DOHH2 (cell line): ENCODE data around the gene HS6ST1.

Source experiments
- H3F3A ChIP-seq: fragments of 200-600 bp; sonication (generic), shearing (Covaris generic); 2 replicates; pipeline ENCODE4 v1.6.0; 2016; ENCODE audit warnings: antibody characterized with exemption, mild to moderate bottlenecking; ENCODE audit not compliant: control insufficient read depth, insufficient read depth
- H3K27ac ChIP-seq: fragments of 200-600 bp; sonication (generic); 2 replicates; pipeline ENCODE4 v1.5.1; 2014; ENCODE audit warnings: low read depth, mild to moderate bottlenecking, low read length, moderate library complexity
- H3K27me3 ChIP-seq: fragments of 200-600 bp; sonication (generic); 2 replicates; pipeline ENCODE4 v1.6.1; 2014; ENCODE audit warnings: mild to moderate bottlenecking, low read length, mixed read lengths; ENCODE audit not compliant: control insufficient read depth
- H3K36me3 ChIP-seq: fragments of 200-600 bp; sonication (generic); 2 replicates; pipeline ENCODE4 v1.6.1; 2014; ENCODE audit warnings: mild to moderate bottlenecking, low read length, moderate library complexity, mixed read lengths; ENCODE audit not compliant: control insufficient read depth
- H3K4me1 ChIP-seq: fragments of 200-600 bp; sonication (generic); 2 replicates; pipeline ENCODE4 v1.6.1; 2014; ENCODE audit warnings: mild to moderate bottlenecking, low read length, mixed read lengths; ENCODE audit not compliant: control insufficient read depth
- H3K4me2 ChIP-seq: fragments of 200-600 bp; sonication (generic); 2 replicates; pipeline ENCODE4 v1.6.0; 2014; ENCODE audit warnings: mild to moderate bottlenecking, low read length, moderate library complexity
- H3K4me3 ChIP-seq: fragments of 200-600 bp; sonication (generic); 2 replicates; pipeline ENCODE4 v1.5.1; 2014; ENCODE audit warnings: mild to moderate bottlenecking, low read length, mixed read lengths
- H3K79me2 ChIP-seq: fragments of 200-600 bp; sonication (generic); 2 replicates; pipeline ENCODE4 v1.6.1; 2014; ENCODE audit warnings: mild to moderate bottlenecking, low read length, mixed read lengths; ENCODE audit not compliant: control insufficient read depth
- H3K9me2 ChIP-seq: fragments of 200-600 bp; sonication (generic); replicated peaks from 2 replicates; pipeline ENCODE4 v1.6.1; 2014; ENCODE audit warnings: mild to moderate bottlenecking, low read length, mixed read lengths; ENCODE audit not compliant: control insufficient read depth
- H3K9me3 ChIP-seq: fragments of 200-600 bp; sonication (generic); 2 replicates; pipeline ENCODE4 v1.6.1; 2014; ENCODE audit warnings: antibody characterized with exemption, low read length, mixed read lengths; ENCODE audit not compliant: control insufficient read depth, insufficient read depth
- H4K20me1 ChIP-seq: fragments of 200-600 bp; sonication (generic); 2 replicates; pipeline ENCODE4 v1.6.0; 2014; ENCODE audit warnings: low read depth, mild to moderate bottlenecking, antibody characterized with exemption, low read length, moderate library complexity; ENCODE audit not compliant: control insufficient read depth, insufficient read depth
- CTCF ChIP-seq: fragments of 200-600 bp; sonication (generic); IDR thresholded peaks from one replicate; pipeline ENCODE4 v1.5.1; 2014; ENCODE audit warnings: antibody characterized with exemption, mild to moderate bottlenecking, low read depth, low read length; ENCODE audit not compliant: poor library complexity, severe bottlenecking
- EZH2phosphoT487 ChIP-seq: fragments of 200-600 bp; sonication (generic); IDR thresholded peaks from 2 replicates; pipeline ENCODE4 v1.6.1; 2017; ENCODE audit warnings: borderline replicate concordance, mild to moderate bottlenecking, antibody characterized with exemption, low read length, moderate library complexity, mixed read lengths

Gene HS6ST1

DNA sequence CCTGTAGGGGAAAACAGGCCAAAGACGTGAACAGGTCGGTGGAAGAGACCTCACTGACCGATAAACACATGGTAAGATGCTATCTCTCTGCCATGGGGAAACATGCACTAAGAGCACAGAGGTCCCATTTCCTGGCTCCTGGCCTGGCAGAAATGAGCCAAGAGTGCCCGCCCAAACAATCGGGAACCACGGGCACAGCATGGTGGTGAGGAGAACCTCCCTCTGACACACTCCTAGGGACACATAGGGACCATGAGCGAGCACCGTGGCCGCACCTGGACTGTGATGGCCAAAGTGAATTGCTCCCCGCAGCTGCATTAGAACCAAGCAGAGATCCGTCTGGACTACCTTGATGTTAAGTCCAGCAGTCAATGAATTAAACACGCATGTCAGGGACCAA, 11.1 kb downstream of the HS6ST1 start:
- Histone ChIP-seq H3K9me3 (no peaks in the 10 kb centered on the region), H3K4me2 (no peak overlapping the region), H3K79me2 (peaks cover 99% of the 10 kb centered on the region), H3K27ac (no peak overlapping the region), H3K4me1 (peaks cover 27% of the 10 kb centered on the region), H3K9me2 (no peaks in the 10 kb centered on the region), H3K4me3 (no peak overlapping the region), H3K27me3 (no peaks in the 10 kb centered on the region), H3F3A (no peaks in the 10 kb centered on the region), H3K36me3 (no peaks in the 10 kb centered on the region; the same call in 1 of the 2 replicates), H4K20me1 (peaks cover 50% of the 10 kb centered on the region)
- no peak for TF ChIP-seq CTCF
- no peak for TF ChIP-seq EZH2phosphoT487

GRCh38 chr2:128306931-128307460, 11.7 kb downstream of the HS6ST1 start:
- H3K4me1 ChIP-seq, result peaks cover 27% of the 10 kb centered on the region
- H3K9me2 ChIP-seq, result no peaks in the 10 kb centered on the region
- no peak overlapping the region for H3K4me3 ChIP-seq
- TF ChIP-seq EZH2phosphoT487 (no peak), CTCF (no peak)
- H3F3A ChIP-seq, result no peaks in the 10 kb centered on the region
- no peak overlapping the region for H3K27ac ChIP-seq
- H3K27me3 ChIP-seq, result no peaks in the 10 kb centered on the region
- H3K36me3 ChIP-seq, result no peaks in the 10 kb centered on the region; the same call in 1 of the 2 replicates
- peaks cover 47% of the 10 kb centered on the region for H4K20me1 ChIP-seq
- peaks cover 96% of the 10 kb centered on the region for H3K79me2 ChIP-seq
- no peaks in the 10 kb centered on the region for H3K9me3 ChIP-seq
- no peak overlapping the region for H3K4me2 ChIP-seq

GRCh38 chr2:128306081-128306930, 12.4 kb downstream of the HS6ST1 start:
- peaks cover 27% of the 10 kb centered on the region for H3K4me1 ChIP-seq
- H3K4me3 ChIP-seq, result no peak overlapping the region
- H4K20me1 ChIP-seq, result peaks cover 42% of the 10 kb centered on the region
- no peaks in the 10 kb centered on the region for H3K9me2 ChIP-seq
- TF ChIP-seq CTCF (peak; percentile 19), EZH2phosphoT487 (no peak)
- H3K79me2 ChIP-seq, result peaks cover 90% of the 10 kb centered on the region
- no peaks in the 10 kb centered on the region for H3K27me3 ChIP-seq
- H3F3A ChIP-seq, result no peaks in the 10 kb centered on the region
- H3K9me3 ChIP-seq, result no peaks in the 10 kb centered on the region
- peak overlapping the region; percentile 45 for H3K4me2 ChIP-seq
- H3K36me3 ChIP-seq, result no peaks in the 10 kb centered on the region
- H3K27ac ChIP-seq, result no peak overlapping the region
